B cell (primary cell): ENCODE results near the gene BAHCC1. TPM values are rescaled to one million over a fixed set of nuclear protein-coding genes. Genes with fewer than 3 reads are reported as not detected.

Experiments
- ATAC-seq: fragments of 200-7000 bp; cut with Tn5 transposase; one replicate; pipeline ENCODE4 v1.10.0; 2021; ENCODE audit warnings: low read depth, mild to moderate bottlenecking, moderate number of reproducible peaks, moderate library complexity
- CTCF ChIA-PET: fragments of 350-600 bp; sonication (Branson Sonifier 250); formaldehyde crosslinking; loops from one replicate; lab custom pipeline; 2021; ENCODE audit warnings: antibody characterized with exemption, inconsistent platforms; lab: Charles Lee
- POLR2A ChIA-PET: fragments of 350-600 bp; sonication (Branson Sonifier 250); formaldehyde crosslinking; loops from one replicate; lab custom pipeline; 2021; ENCODE audit warnings: antibody characterized with exemption; lab: Charles Lee
- DNase-seq: peaks from one replicate; pipeline ENCODE4 v3.0.0; 2013
- H2AFZ ChIP-seq: 2 replicates; pipeline ENCODE4 v1.6.1; 2012; ENCODE audit warnings: mild to moderate bottlenecking, low read depth, low read length; ENCODE audit not compliant: insufficient read depth, poor library complexity, severe bottlenecking
- H3K27ac ChIP-seq, 2 donors: 1 replicate in 1 of 2; 2 replicates in 1 of 2; pipeline ENCODE4 v1.5.1; 2012 to 2013; ENCODE audit warnings: low read length in 2 of 2, mild to moderate bottlenecking in 2 of 2, moderate library complexity in 1 of 2
- H3K27me3 ChIP-seq, 4 experiments: fragments of 200-600 bp in 1 of 4; sonication (generic) in 1 of 4; replicated peaks in 1 of 4; 1 replicate in 2 of 4; 2 replicates in 2 of 4; pipeline versions ENCODE4 v1.6.1 to v1.7.0; 2013 to 2016; ENCODE audit warnings: low read length in 3 of 4, mild to moderate bottlenecking in 2 of 4, mixed read lengths in 1 of 4, moderate library complexity in 1 of 4; ENCODE audit not compliant: insufficient read depth in 4 of 4, control insufficient read depth in 3 of 4; ENCODE audit errors: control extremely low read depth in 1 of 4
- H3K36me3 ChIP-seq, 2 experiments: replicated peaks in 1 of 2; 1 replicate in 1 of 2; 2 replicates in 1 of 2; pipeline versions ENCODE4 v1.6.1 to v1.7.1; 2013; ENCODE audit warnings: low read length in 1 of 2; ENCODE audit not compliant: insufficient read depth in 2 of 2, control insufficient read depth in 1 of 2; ENCODE audit errors: control extremely low read depth in 1 of 2, extremely low read depth in 1 of 2
- H3K4me1 ChIP-seq, 2 donors: fragments of 200-600 bp in 1 of 2; sonication (generic) in 1 of 2; 1 replicate in 1 of 2; 2 replicates in 1 of 2; pipeline versions ENCODE4 v1.5.1 to v1.6.1; 2013 to 2017; ENCODE audit warnings: low read length in 2 of 2; ENCODE audit not compliant: control insufficient read depth in 2 of 2, insufficient read depth in 2 of 2
- H3K4me2 ChIP-seq: replicated peaks from 2 replicates; pipeline ENCODE3; 2012; ENCODE audit warnings: mild to moderate bottlenecking, low read depth, low read length; ENCODE audit not compliant: poor library complexity, severe bottlenecking
- H3K4me3 ChIP-seq, 5 experiments: fragments of 200-600 bp in 1 of 5; sonication (generic) in 1 of 5; 1 replicate in 3 of 5; 2 replicates in 2 of 5; pipeline versions ENCODE4 v1.5.1 to v1.7.0; 2011 to 2016; ENCODE audit warnings: low read length in 4 of 5, mild to moderate bottlenecking in 4 of 5, low read depth in 2 of 5, control low read depth in 1 of 5, moderate library complexity in 1 of 5; ENCODE audit not compliant: insufficient read depth in 1 of 5; ENCODE audit errors: control extremely low read depth in 1 of 5, extremely low read depth in 1 of 5
- H3K79me2 ChIP-seq: fragments of 200-600 bp; sonication (generic); one replicate; pipeline ENCODE4 v1.6.0; 2016; ENCODE audit warnings: low read length; ENCODE audit not compliant: control insufficient read depth, insufficient read depth
- H3K9ac ChIP-seq: fragments of 200-600 bp; sonication (generic); 2 replicates; pipeline ENCODE4 v1.6.1; 2017; ENCODE audit warnings: mild to moderate bottlenecking, low read length, moderate library complexity
- H3K9me3 ChIP-seq, 3 donors: one replicate each; pipeline versions ENCODE4 v1.6.1 to v1.7.1; 2013; ENCODE audit warnings: low read length in 2 of 3; ENCODE audit not compliant: control insufficient read depth in 2 of 3, insufficient read depth in 1 of 3; ENCODE audit errors: control extremely low read depth in 1 of 3
- H4K20me1 ChIP-seq: 2 replicates; pipeline ENCODE4 v1.6.0; 2012; ENCODE audit warnings: mild to moderate bottlenecking, low read length; ENCODE audit not compliant: insufficient read depth, control insufficient read depth, poor library complexity, severe bottlenecking
- H3K27ac Mint-ChIP-seq: one replicate; pipeline ENCODE4 v1.8.0; 2021; ENCODE audit warnings: mixed read lengths
- H3K27me3 Mint-ChIP-seq: one replicate; pipeline ENCODE4 v1.8.0; 2021; ENCODE audit warnings: mixed read lengths
- H3K4me1 Mint-ChIP-seq: one replicate; pipeline ENCODE4 v1.8.0; 2021; ENCODE audit warnings: mixed read lengths
- H3K4me3 Mint-ChIP-seq: one replicate; pipeline ENCODE4 v1.8.0; 2021; ENCODE audit warnings: mixed read lengths
- H3K9me3 Mint-ChIP-seq: one replicate; pipeline ENCODE4 v1.8.0; 2022; ENCODE audit warnings: mixed read lengths; ENCODE audit not compliant: insufficient read depth
- CTCF ChIP-seq: fragments of 200-600 bp; IDR thresholded peaks from one replicate; pipeline ENCODE4 v1.8.0; 2022; ENCODE audit warnings: antibody characterized with exemption, mild to moderate bottlenecking
- EZH2 ChIP-seq: IDR thresholded peaks from 2 replicates; pipeline ENCODE4 v1.6.1; 2012; ENCODE audit warnings: borderline replicate concordance, low read depth, mild to moderate bottlenecking, moderate library complexity, low read length; ENCODE audit not compliant: insufficient read depth, poor library complexity, severe bottlenecking
- WGBS: methylation state at CpG from one replicate; pipeline ENCODE4 v1.1.5; 2013; ENCODE audit warnings: missing lambda C conversion rate; ENCODE audit not compliant: insufficient coverage; 5-methylcytosine and 5-hydroxymethylcytosine counted together
- intact Hi-C: fragments of 100-400 bp; cut with micrococcal nuclease; formaldehyde crosslinking; loops from one replicate; pipeline ENCODE4 v1.10.0; 2022
- polyA plus RNA-seq: library from polyadenylated mRNA; depleted of rRNA; stranded (reverse); fragments of >200 nt; gene quantifications from 2 replicates; pipeline ENCODE4 v1.2.3, GENCODE V29; 2012
- total RNA-seq, 2 donors: library from RNA; stranded (reverse); fragments of 120-200 nt in 1 of 2; gene quantifications; 1 replicate in 1 of 2; 2 replicates in 1 of 2; pipeline versions ENCODE4 v1.2.3 to v1.2.4, GENCODE V29; 2013 to 2022

BAHCC1 gene
- total and polyA plus RNA-seq, 2 donors (not counting 1 experiment from before 2014, with no cell fraction given): 0.12 to 0.48 TPM

GRCh38 chr17:81514739-81515529 is 119.7 kb downstream of the BAHCC1 start:
- Mint-ChIP-seq H3K27me3 (no peaks in the 10 kb centered on the region), H3K4me1 (peaks cover 64% of the 10 kb centered on the region), H3K4me3 (peak overlapping the region; percentile 98), H3K9me3 (no peaks in the 10 kb centered on the region), H3K27ac (peak overlapping the region; percentile 99)
- H3K4me3 ChIP-seq: peak overlapping the region; percentile 61 to 94 (median 76)
- peak; percentile 29 for ATAC-seq
- peaks cover 48 to 70% of the 10 kb centered on the region in 2 donors for H3K4me1 ChIP-seq
- peak; percentile 82 for DNase-seq
- under 1% methylated on average over 82 of the region's 82 CpGs for WGBS
- H2AFZ ChIP-seq: peak overlapping the region; percentile 74
- intact Hi-C loops: loop anchor here (1.0 to 10.0 kb wide), 6 partner anchors 22 to 1718 kb away; partner anchors contain the start of genes CBX8, P4HB, RNF213 and SLC38A10
- ChIA-PET POLR2A (interaction anchor here (0.6 to 4.8 kb wide), 4 partner anchors 26 to 521 kb away, joined by 3 to 33 read pairs (median 4); partner anchors contain the start of gene FAAP100), CTCF (interaction anchor here (0.9 to 2.6 kb wide), 8 partner anchors 15 to 223 kb away, joined by 3 to 11 read pairs (median 4); no protein-coding TSS in a partner anchor)
- H3K4me2 ChIP-seq: peak overlapping the region; percentile 99
- no peaks in the 10 kb centered on the region for H3K9me3 ChIP-seq
- peaks cover 27% of the 10 kb centered on the region for H4K20me1 ChIP-seq
- H3K36me3 ChIP-seq: peaks cover 0 to 29% of the 10 kb centered on the region in 2 experiments
- no peaks in the 10 kb centered on the region for H3K27me3 ChIP-seq
- no peak for TF ChIP-seq CTCF
- H3K27ac ChIP-seq: peak overlapping the region; percentile 97 to 98
- peaks cover 70% of the 10 kb centered on the region for H3K79me2 ChIP-seq
- peak overlapping the region; percentile 87 for H3K9ac ChIP-seq

GRCh38 chr17:81515530-81516041 is 120.3 kb downstream of the BAHCC1 start:
- Mint-ChIP-seq H3K9me3 (no peaks in the 10 kb centered on the region), H3K27me3 (no peaks in the 10 kb centered on the region), H3K4me3 (peak overlapping the region; percentile 98), H3K27ac (peak overlapping the region; percentile 99), H3K4me1 (peaks cover 61% of the 10 kb centered on the region)
- ChIA-PET CTCF (interaction anchor here (0.9 to 4.4 kb wide), 10 partner anchors 15 to 224 kb away, joined by 3 to 25 read pairs (median 4); partner anchors contain the start of gene FAAP100), POLR2A (interaction anchor here (0.6 to 4.8 kb wide), 5 partner anchors 27 to 605 kb away, joined by 3 to 33 read pairs (median 3); partner anchors contain the start of gene FAAP100)
- Histone ChIP-seq H3K36me3 (peaks cover 0 to 22% of the 10 kb centered on the region in 2 experiments), H3K4me3 (peak overlapping the region; percentile 61 to 94 (median 76)), H3K79me2 (peaks cover 66% of the 10 kb centered on the region), H3K4me1 (peaks cover 45 to 69% of the 10 kb centered on the region in 2 donors), H3K27ac (peak overlapping the region; percentile 97 to 98), H3K27me3 (no peaks in the 10 kb centered on the region), H3K4me2 (peak overlapping the region; percentile 99), H2AFZ (no peak overlapping the region), H3K9me3 (no peaks in the 10 kb centered on the region), H4K20me1 (peaks cover 20% of the 10 kb centered on the region), H3K9ac (peak overlapping the region; percentile 87)
- intact Hi-C loops: loop anchor here (5.0 to 10.0 kb wide), 4 partner anchors 221 to 1253 kb away; partner anchors contain the start of genes P4HB, RNF213 and SLC38A10
- 26% methylated on average over 16 of the region's 19 CpGs for WGBS
- TF ChIP-seq EZH2 (no peak), CTCF (no peak)
- DNase-seq: no peak
- ATAC-seq: no peak
